Measurements from ENCODE around the gene LRPPRC.
"Not testable (repeated sequence)": the region's sequence is repeated elsewhere in the genome, so short reads cannot be mapped to it uniquely, and the experiment has no call there.

The LRPPRC gene

DNA sequence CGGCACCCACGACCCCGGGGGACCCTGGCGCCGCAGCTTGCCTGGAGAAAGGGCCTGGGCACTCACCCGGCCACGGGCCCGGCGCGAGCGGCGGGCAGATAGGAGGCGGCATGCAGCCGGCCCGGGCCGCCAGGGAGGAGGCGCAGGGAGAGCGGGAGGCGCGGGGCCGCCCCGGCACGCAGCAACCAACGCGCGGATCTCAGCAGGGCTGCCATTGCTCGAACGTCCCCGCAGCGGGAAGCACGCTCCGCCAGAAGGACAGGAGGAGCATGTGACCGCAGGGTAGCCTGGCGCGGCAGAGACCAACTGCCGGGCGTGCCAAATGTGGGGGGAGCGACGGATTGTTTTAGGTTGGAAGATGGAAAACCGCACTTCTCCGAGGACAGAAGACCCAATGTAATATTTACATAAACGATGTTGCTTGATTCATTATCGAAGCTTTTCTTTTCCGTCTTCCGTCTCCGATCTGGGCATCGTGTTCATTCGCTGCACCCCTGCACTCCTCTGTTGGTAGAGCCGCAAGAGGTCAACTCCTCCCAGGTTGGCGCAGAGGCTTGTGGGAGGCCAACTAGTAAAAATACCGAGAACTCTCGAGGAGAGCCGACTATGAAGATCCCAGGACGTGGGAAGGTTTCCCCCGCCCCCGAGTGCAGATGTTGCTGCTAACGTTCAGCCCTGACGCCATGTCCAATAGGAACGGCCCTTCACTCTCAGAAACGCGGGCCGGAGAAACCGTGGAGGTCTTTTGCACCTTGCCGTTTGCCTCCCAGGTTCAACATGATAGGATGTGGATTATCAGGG lies at the start of gene LRPPRC:
TSS of gene LRPPRC (minus strand) at position 257 of the 801 bp plus-strand sequence. CDS start at position 215, 42 bp downstream.
- DNase-seq: peak; percentile 90 to 94

DNA sequence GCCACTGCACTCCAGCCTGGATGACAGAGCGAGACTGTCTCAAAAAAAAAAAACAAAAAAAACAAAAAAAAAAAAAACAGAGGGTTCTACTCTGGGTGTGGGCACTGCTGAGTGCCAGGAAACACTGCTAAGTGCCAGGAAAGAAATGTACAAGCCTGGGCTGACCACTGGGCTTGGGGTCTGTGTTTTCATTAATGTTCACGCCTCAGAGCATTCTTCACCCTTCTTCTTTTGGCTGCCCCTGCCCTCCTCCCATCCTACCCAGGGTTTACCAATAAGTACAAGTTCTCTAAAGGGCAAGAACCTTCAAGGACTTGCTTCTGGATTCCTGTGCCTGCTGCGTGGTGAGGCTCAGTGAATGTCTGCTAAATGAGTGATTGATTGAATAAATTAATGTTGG lies 49.3 kb upstream of the LRPPRC start:
- DNase-seq: no peak

DNA sequence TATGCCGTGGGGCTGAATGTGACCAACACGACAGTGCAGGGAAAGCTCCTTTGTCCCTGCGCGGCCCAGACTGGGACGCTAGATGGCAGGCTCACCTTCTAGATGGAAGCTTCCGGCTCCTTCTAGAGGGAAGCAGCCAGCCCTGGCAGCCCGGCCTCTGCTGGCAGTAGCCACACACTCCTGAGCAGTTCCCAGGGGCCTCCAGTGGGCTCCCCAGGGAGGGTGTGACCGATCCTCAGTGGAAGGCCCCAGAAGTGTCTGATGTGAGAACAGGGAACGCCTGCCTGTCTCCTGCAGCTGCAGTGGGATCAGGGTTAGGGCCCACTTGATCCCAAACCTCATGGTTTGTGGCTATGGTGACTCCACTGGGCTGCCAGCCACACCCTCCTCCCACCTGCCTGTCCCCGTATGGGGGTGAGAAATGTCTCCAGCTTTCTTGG lies 48.5 kb upstream of the LRPPRC start:
- peak; percentile 74 to 75 for DNase-seq

DNA sequence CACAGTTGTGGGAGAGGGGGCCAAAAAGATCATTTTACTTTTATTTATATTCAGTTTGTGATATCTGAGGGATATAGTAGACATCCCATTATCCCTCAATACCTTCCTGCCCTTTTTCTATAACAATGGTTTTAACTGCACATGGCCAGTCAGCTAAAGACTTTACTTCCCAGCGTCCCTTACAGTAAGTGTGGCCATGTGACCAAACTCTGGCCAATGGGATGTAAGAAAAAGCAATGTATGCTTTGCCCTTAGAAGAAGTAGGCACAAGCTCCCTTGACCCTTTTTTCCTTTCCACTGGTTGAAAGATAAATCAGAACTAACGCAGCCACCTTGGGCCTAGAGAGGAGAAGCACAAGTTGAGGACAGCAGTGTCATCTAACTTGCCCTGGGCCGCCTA lies 44.6 kb upstream of the LRPPRC start:
- no peak for DNase-seq

DNA sequence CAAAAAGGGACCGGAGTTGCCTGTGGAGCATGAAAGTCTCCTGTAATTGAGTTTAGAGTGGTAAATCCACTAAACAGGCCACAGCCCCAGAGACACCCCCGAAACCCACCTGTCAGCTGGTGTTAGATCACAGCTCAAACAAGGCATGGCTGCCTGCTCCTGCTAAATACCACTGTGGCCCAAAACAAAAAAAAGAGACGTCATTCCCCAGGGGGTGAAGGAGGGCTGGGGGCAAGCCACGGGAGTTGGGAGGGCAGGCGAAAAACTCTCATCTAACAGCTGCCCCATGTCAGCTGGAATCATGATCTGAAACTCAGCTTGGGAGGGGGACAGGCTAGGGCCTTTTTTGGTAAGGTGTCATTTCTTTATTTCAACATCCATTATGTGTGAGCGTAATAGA lies 42.5 kb upstream of the LRPPRC start:
- DNase-seq: no peak

DNA sequence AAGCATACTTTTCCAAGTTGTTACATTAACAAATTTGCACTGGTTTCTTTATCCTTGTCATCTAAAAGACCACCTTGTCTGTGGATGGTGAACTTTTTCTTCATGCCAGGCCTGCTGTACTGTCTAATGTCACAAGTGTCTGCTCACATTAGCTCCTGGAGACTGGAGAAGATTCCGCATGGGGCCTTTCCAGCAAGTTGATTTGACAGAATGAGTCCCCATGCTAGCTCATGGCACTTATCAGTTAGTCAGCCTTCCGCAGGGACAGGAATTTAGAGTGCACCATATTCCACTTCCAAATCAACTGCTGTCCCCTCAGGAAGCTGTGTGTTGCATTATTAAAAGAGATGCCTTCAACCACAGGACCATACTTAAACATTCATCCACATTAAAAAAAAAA lies 41.4 kb upstream of the LRPPRC start:
- DNase-seq: no peak

DNA sequence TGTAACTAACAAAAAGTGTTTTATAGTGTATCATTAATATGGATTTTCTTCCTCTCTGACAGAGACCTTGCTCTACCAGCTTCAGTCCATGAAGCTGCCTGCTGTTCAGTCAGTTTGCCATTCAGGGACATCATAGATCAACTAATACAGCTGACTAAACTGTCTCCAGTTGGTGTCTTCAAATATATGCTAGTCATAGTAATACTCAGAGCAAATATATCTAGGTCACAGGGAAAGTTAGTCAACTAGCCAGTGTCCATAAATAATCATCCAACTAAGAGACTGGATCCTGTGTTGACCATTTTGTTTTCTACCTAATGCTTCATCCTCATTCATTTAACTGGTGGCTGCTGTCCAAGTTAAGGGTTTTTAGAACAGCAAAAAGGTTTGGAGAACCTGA lies 38.2 kb upstream of the LRPPRC start:
- no peak for DNase-seq

DNA sequence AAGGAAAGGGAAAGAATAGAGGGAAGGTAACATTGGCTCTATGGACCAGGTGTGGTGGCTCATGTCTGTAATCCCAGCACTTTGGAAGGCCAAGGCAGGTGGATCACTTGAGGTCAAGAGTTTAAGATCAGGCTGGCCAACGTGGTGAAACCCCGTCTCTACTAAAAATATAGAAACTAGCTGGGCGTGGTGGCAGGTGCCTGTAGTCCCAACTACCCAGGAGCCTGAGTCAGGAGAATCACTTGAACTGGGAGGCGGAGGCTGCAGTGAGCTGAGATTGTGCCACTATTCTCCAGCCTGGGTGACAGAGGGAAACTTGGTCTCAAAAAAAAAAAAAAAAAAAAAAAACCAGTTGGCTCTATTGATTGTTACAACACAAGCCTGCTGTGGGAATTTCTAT lies 31.3 kb upstream of the LRPPRC start:
- not testable (repeated sequence) for DNase-seq

DNA sequence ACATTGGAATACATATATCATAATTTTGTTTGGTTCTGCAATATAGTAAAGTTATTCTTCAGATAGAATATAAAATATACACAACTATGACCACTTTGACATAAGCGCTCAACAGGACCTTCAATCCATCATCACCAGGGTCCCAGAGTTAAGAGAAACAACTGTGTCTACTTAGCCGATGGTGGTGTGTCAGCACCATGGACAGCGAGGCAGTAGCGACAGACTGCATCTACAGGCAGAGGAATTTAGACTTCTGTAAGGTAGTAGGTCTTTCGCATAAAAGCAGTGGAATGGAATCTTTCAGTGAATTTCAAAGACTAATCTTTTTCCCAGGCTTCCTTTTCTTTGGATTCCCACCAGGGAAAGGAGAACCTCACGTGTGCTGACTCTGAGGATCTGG lies 20.5 kb upstream of the LRPPRC start:
- DNase-seq: no peak

DNA sequence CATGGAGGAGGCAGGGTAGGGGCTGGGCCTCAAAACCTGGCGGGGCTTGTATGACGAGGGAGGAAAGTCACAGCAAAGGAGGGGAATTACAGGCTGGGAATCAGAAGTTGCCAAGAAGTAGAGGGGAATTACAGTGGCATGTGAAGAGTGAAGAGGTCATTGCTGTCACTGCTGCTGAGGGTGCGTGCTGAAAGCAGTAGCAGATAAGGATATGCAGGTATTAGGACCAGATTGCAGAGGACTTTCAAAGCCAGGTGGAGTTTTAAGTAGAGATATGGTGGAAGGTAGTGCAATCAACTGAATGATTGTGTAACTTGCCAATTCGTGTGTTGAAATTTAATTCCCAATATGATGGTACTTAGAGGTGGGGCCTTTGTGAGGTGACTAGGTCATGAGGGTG lies 19.4 kb upstream of the LRPPRC start:
- DNase-seq: no peak

DNA sequence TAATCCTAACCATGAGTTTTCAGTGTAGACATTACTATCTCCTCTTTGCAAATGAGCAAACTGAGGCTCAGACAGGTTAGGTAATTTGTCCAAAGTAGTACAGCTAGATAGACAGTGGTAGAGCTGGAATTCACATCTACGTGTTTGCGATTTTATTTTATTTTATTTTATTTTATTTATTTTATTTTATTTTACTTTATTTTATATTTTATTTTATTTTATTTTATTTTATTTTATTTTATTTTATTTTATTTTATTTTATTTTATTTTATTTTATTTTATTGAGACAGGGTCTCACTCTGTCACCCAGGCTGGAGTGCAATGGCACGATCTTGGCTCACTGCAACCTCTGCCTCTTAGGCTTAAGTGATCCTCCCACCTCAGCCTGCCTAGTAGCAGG lies 17.4 kb upstream of the LRPPRC start:
- DNase-seq: not testable (repeated sequence)

DNA sequence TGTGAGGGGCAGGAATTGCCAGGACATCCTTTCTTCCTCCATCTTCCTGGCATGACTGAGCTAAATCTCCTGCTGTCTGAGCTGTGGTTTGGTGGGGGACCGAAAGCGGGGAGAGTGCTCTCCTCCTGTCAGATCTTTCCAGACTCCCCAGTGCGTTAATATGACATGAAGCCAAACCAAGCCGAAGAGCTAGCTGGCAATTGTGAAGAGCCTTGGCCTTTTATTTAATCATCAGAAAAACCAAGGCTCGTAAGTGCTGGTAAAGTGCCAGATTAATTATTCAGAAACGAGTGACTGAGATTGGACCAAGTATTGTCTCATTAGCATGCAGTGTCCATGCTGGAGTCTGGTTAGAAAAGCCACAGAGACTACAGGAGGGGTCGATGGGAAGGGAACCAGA lies 14.5 kb upstream of the LRPPRC start:
- no peak for DNase-seq

DNA sequence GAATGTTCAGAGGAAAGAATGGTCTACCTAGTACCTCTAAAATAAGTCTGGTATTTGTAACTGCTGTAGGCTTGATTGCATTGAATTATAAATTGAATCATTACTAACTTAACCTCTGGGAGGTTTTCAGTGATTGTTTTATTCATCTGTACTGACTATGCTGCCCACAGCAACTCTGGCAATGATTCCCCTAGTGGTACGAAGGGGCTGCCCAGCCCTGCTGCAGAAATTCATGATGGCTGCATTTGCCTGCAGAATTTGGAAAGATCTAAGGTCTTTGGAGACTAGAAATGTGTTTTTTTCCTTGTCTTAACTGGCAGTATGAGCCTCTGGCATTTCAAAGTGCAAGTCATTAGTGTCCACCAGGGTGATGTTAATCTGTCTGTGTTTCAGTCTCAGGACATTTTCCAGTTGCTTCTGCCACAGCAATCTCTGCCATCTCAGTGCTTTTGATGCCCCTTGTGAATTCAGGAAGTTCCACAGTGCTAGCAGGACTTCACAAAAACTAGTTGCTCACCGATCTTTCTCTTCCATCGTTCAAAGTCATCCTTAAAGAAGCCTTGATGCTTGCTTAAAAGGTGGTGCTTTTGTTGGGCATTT lies 13.4 kb upstream of the LRPPRC start:
- no peak for DNase-seq

DNA sequence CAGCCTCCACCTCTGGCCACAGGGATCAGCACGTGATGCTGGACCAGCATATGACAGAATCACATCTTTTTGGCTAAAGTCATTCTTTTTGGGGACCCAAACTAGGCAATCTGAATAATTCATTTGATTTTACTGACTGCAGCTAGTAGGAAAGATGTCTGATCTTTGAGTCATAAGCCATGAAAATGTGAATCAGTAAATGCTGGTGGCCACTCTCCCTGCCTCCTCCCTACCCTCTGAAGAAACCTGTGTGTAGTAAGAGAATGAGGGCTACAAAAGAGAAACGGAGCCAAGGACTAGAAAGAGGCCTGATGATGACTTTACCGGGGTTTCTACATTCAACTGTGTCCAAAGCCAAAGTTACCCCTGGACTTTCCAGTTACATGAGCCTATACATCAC lies 10.1 kb upstream of the LRPPRC start:
- DNase-seq: no peak

DNA sequence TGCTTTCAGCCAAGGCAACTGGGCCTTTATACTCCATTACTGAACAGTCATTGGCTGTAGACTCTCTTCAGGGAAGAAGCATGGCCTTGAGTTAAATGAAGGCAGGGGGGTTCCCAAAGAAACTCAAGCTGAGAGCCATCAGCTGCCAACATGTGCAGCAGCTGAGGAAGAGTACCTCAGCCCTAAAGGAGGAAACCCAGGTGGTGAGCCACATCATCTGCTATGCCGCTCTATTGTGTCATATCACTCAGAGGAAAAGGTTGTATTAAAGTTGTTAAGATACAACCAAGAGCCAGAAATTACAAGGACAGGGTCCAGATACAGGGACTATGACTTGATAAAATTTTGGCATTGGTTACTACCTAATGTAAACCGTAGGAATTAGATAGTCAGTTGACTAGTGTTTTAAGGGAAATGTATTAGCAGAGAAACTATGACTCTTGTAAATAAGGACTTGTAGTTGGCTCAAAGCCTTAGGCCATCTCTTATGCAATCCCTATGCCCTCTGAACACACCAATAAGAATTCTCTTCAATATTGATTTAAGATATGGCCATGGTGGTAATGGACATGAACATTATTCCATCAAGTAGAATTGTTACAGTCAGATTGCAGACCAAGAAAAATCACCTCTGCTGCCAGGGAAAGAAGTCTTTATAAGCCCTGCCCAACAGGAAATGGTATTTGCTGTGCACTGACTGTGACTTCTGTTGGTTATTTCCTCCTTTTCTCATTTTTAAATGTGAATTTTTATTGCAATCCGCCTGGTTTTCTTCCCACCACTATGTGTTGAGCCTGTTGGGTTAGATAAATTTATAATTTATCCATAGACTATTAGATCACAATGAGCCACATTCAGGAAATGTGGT lies 9.2 kb upstream of the LRPPRC start:
- DNase-seq: no peak

DNA sequence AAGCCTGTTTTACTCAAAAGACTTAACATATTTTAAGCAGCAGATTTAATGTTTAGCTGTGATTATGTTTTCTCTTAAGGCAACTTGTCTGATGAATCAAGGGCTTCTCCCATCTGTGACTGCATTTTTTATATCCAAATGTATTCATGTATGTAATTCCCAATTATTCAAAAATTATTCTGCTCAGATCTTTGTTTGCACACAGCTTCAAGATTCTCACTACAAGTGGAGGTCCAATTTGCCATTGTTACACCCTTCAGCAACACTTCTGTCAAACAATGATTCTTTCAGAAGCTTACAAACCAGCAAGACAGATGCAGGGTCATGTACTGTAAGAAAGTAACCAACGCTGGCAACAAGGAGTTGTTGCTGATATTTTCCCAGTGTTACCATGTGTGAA lies 5.9 kb upstream of the LRPPRC start:
- no peak for DNase-seq

DNA sequence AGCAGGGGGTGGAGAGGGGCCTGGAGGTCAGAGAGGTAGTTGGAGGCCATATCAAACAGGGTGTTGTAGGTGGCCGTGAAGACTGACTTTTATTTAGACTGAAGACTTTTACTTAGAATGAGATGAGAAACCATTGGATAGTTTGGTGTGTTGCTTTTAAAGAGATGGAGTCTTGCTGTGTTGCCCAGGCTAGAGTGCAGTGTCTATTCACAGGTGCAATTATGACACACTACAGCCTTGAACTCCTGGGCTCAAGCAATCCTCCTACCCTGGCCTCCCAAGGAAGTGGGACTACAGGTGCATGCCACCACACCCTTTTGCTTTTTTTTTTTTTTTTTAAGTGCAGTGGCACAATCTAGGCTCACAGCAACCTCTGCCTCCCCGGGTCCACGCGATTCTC lies 2.5 kb upstream of the LRPPRC start:
- DNase-seq: no peak

DNA sequence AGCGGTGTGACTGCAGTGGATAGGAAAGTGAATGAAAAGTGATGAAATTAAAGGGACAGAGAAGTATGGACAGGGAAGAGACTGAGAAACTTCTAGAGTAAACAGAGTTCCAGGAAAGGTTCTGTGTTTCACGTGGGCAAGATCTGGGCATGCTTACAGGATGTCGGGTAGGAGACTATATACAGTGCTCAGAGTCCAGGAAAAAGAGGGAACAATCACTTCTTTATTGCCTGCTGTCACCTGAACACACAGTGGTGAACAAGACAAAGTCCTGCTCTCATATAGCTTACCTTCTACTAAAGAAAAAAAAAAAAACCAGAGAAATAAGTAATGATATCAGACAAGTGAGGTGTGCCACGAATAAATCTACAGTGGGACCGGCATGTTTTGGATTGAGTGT lies 2.4 kb downstream of the LRPPRC start:
- no peak for DNase-seq

DNA sequence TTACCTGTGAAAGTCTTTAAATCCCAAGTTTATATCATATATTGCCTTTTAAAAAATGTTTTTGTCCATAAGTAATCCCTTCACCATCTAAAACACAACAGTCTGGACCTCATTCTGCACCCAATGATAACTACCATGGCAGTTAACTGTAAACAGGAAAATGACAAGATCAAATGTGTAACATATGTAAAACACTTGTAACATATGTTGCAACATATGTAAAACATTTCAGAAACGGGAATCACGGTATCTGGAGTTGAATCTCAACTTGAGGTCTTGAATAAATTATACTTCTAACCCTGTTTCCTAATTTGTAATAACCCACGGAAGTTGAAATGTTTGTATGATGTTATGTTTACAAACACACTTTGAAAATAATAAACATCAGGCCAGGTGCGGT lies 6.2 kb downstream of the LRPPRC start:
- no peak for DNase-seq

DNA sequence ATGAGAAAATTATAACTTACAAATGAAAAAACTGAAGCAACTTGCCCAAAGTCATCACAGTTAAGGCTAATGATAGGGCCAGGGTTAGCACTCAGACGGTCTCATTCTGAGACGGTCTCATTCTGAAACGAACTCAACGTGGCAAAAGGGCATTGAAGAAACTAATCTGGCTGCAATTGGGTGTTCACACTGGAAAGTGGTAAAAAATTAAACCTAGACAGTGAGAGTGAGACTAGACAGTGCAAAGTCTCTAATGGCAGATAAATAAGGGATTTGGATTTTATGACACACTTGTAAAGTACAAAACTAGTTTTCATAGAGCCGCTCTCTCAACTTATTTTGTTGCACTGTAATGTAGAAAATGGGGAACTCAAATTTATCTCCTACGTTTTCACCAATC lies 9.2 kb downstream of the LRPPRC start:
- no peak for DNase-seq

DNA sequence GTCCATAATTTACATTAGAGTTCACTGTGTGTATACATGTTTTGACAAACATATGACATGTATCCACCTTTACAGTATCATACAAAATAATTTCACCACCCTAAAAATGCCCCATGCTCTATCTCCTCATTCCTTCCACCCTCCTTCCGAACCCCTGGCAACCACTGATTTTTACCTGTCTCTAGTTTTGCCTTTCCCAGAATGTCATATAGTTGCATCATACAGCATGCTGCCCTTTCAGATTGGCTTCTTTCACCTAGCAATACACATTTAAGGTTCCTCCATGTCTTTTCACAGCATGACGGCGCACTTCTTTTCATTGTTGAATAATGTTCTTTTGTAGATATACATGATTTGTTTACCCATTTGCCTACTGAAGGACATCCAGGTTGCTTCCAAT lies 10.4 kb downstream of the LRPPRC start:
- DNase-seq: no peak

DNA sequence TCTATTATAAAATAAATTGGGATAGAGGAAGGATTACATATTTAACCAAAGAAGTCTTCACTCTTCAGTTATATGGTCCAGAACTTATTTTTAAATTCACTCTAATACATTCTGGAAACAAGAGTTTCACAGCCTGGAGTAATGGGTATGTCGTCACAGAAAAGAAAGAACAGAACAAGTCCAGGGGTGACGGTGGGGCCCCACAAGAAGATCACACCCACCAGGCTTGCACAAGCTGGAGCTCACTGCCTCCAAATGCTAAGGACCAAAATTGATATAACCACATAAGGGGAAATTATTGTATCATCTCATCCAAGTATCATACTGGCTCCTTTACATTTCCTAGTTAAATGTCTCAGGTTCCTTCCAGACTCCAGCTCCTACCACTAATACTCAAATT lies 11.3 kb downstream of the LRPPRC start:
- DNase-seq: no peak

DNA sequence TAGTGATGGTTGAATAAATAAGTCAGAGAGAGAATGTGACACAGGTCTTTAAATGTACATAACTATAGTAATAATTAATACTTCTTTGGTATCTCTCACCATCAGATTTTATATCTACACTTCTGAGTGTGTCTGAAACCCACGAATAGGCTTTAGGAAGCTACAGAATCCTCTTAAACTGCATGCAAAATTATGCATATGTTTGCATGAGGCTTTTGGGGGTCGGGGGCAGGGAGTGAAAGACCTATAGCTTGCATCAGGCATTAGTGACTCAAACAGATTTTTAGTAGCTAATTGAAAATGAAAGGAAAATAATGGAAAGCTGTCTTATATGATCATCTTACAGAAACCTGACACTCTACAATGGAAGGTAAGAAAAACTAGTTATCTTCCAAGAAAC lies 14.9 kb downstream of the LRPPRC start:
- no peak for DNase-seq
